SU-DHL-6 (cell line): ENCODE measurements around the gene UNC5C.

Experiments used
- H2AFZ ChIP-seq: fragments of 200-600 bp; sonication (generic); 2 replicates; pipeline ENCODE4 v1.6.1; 2014; ENCODE audit warnings: low read depth, mild to moderate bottlenecking, moderate library complexity, mixed read lengths, antibody characterized with exemption, low read length; ENCODE audit not compliant: severe bottlenecking
- H3F3A ChIP-seq: fragments of 200-600 bp; shearing (Covaris generic); 2 replicates; pipeline ENCODE4 v1.6.0; 2016; ENCODE audit warnings: antibody characterized with exemption, mild to moderate bottlenecking; ENCODE audit not compliant: insufficient read depth
- H3K27ac ChIP-seq: fragments of 200-600 bp; sonication (generic); 2 replicates; pipeline ENCODE4 v1.5.1; 2016; ENCODE audit warnings: low read depth, mild to moderate bottlenecking, low read length, moderate library complexity, mixed read lengths
- H3K27me3 ChIP-seq: fragments of 200-600 bp; sonication (generic), shearing (Covaris generic); 2 replicates; pipeline ENCODE4 v1.6.0; 2014; ENCODE audit warnings: mild to moderate bottlenecking, low read length
- H3K36me3 ChIP-seq: fragments of 200-600 bp; sonication (generic); 2 replicates; pipeline ENCODE4 v1.6.1; 2014; ENCODE audit warnings: mild to moderate bottlenecking, low read length, mixed read lengths
- H3K4me2 ChIP-seq: fragments of 300-600, 200-600 bp; shearing (Covaris generic), sonication (generic); 2 replicates; pipeline ENCODE4 v1.6.0; 2014; ENCODE audit warnings: low read length, low read depth, mild to moderate bottlenecking; ENCODE audit not compliant: poor library complexity, severe bottlenecking
- H3K4me3 ChIP-seq: fragments of 200-600 bp; sonication (generic); 2 replicates; pipeline ENCODE4 v1.5.1; 2014; ENCODE audit warnings: antibody characterized with exemption, low read length, mild to moderate bottlenecking, mixed read lengths; ENCODE audit not compliant: insufficient read depth, poor library complexity, severe bottlenecking
- H3K79me2 ChIP-seq: fragments of 200-600 bp; sonication (generic); 2 replicates; pipeline ENCODE4 v1.6.1; 2014; ENCODE audit warnings: mild to moderate bottlenecking, low read length, moderate library complexity; ENCODE audit not compliant: insufficient read depth
- H3K9ac ChIP-seq: fragments of 200-600 bp; sonication (generic); 2 replicates; pipeline ENCODE4 v1.7.0; 2014; ENCODE audit warnings: mild to moderate bottlenecking, low read length
- H3K9me2 ChIP-seq: fragments of 200-600 bp; sonication (generic); replicated peaks from 2 replicates; pipeline ENCODE4 v1.6.1; 2014; ENCODE audit warnings: low read length; ENCODE audit not compliant: insufficient read depth
- H3K9me3 ChIP-seq: fragments of 200-600 bp; sonication (generic); 2 replicates; pipeline ENCODE4 v1.6.1; 2014; ENCODE audit warnings: low read length, mixed read lengths; ENCODE audit not compliant: insufficient read depth
- H4K20me1 ChIP-seq: fragments of 200-600 bp; sonication (generic); 2 replicates; pipeline ENCODE4 v1.6.1; 2014; ENCODE audit warnings: low read depth, mild to moderate bottlenecking, antibody characterized with exemption, low read length, moderate library complexity, mixed read lengths
- CTCF ChIP-seq: fragments of 200-600 bp; sonication (generic); IDR thresholded peaks from one replicate; pipeline ENCODE4 v1.5.1; 2017; ENCODE audit warnings: antibody characterized with exemption, mild to moderate bottlenecking, low read length, moderate library complexity; ENCODE audit not compliant: insufficient read depth, poor library complexity, severe bottlenecking
- EZH2phosphoT487 ChIP-seq: fragments of 200-600 bp; sonication (generic), shearing (Covaris generic); conservative IDR thresholded peaks from 2 replicates; pipeline ENCODE4 v1.6.1; 2018; ENCODE audit warnings: mild to moderate bottlenecking, antibody characterized with exemption, low read length, moderate library complexity, mixed read lengths

Gene UNC5C

GRCh38 chr4:95470622-95471021 is 78.2 kb downstream of the UNC5C start:
- Histone ChIP-seq H3K4me3 (no peak overlapping the region), H3K27me3 (no peaks in the 10 kb centered on the region), H3K79me2 (no peaks in the 10 kb centered on the region), H3K4me2 (no peak overlapping the region), H3K9me3 (no peaks in the 10 kb centered on the region), H2AFZ (no peak overlapping the region), H3K27ac (no peak overlapping the region), H3K9me2 (no peaks in the 10 kb centered on the region), H3F3A (no peaks in the 10 kb centered on the region), H3K9ac (no peak overlapping the region), H3K36me3 (no peaks in the 10 kb centered on the region), H4K20me1 (no peaks in the 10 kb centered on the region)
- no peak for TF ChIP-seq EZH2phosphoT487
- TF ChIP-seq CTCF = no peak

GRCh38 chr4:95469617-95470016 is 79.2 kb downstream of the UNC5C start:
- no peaks in the 10 kb centered on the region for H3K36me3 ChIP-seq
- TF ChIP-seq CTCF (no peak), EZH2phosphoT487 (no peak)
- H2AFZ ChIP-seq = no peak overlapping the region
- H3K27ac ChIP-seq = no peak overlapping the region
- no peak overlapping the region for H3K4me2 ChIP-seq
- no peaks in the 10 kb centered on the region for H3K27me3 ChIP-seq
- H3K9me2 ChIP-seq = no peaks in the 10 kb centered on the region
- no peaks in the 10 kb centered on the region for H4K20me1 ChIP-seq
- H3F3A ChIP-seq = no peaks in the 10 kb centered on the region
- H3K4me3 ChIP-seq = no peak overlapping the region
- H3K9me3 ChIP-seq = no peaks in the 10 kb centered on the region
- H3K79me2 ChIP-seq = no peaks in the 10 kb centered on the region
- H3K9ac ChIP-seq = no peak overlapping the region

GRCh38 chr4:95466791-95467190 is 82.0 kb downstream of the UNC5C start:
- H3K27ac ChIP-seq = no peak overlapping the region
- no peaks in the 10 kb centered on the region for H3K9me3 ChIP-seq
- H3K4me3 ChIP-seq = no peak overlapping the region
- no peaks in the 10 kb centered on the region for H4K20me1 ChIP-seq
- H3F3A ChIP-seq = no peaks in the 10 kb centered on the region
- TF ChIP-seq CTCF (no peak), EZH2phosphoT487 (no peak)
- H3K36me3 ChIP-seq = no peaks in the 10 kb centered on the region
- H3K9ac ChIP-seq = no peak overlapping the region
- no peaks in the 10 kb centered on the region for H3K9me2 ChIP-seq
- no peaks in the 10 kb centered on the region for H3K27me3 ChIP-seq
- no peak overlapping the region for H2AFZ ChIP-seq
- no peak overlapping the region for H3K4me2 ChIP-seq
- H3K79me2 ChIP-seq = no peaks in the 10 kb centered on the region

GRCh38 chr4:95465010-95465409 is 83.8 kb downstream of the UNC5C start:
- Histone ChIP-seq H3K4me2 (no peak overlapping the region), H3K27me3 (no peaks in the 10 kb centered on the region), H2AFZ (no peak overlapping the region), H3K9me2 (no peaks in the 10 kb centered on the region), H3K36me3 (no peaks in the 10 kb centered on the region), H3K9ac (no peak overlapping the region), H3K27ac (no peak overlapping the region), H3K4me3 (no peak overlapping the region), H4K20me1 (no peaks in the 10 kb centered on the region), H3K79me2 (no peaks in the 10 kb centered on the region), H3F3A (no peaks in the 10 kb centered on the region), H3K9me3 (no peaks in the 10 kb centered on the region)
- TF ChIP-seq CTCF = no peak
